H9 (cell line): Measurements from ENCODE around the gene GCNA. TPM values are rescaled to one million over a fixed set of nuclear protein-coding genes. Genes with fewer than 3 reads are reported as not detected.

Source experiments
- DNase-seq: peaks from one replicate; pipeline ENCODE4 v3.0.0-alpha.2; 2017
- H2AFZ ChIP-seq: one replicate; pipeline ENCODE4 v1.6.1; 2013; ENCODE audit warnings: mild to moderate bottlenecking, low read length, control low read depth, moderate library complexity
- H2AK5ac ChIP-seq: 2 replicates; pipeline ENCODE4 v1.6.1; 2013; ENCODE audit warnings: low read length, control low read depth, mixed read lengths; ENCODE audit not compliant: insufficient read length
- H2BK120ac ChIP-seq: one replicate; pipeline ENCODE4 v1.6.1; 2013; ENCODE audit warnings: low read depth, mild to moderate bottlenecking, low read length, control low read depth, inconsistent platforms; ENCODE audit not compliant: poor library complexity, severe bottlenecking
- H2BK12ac ChIP-seq: 2 replicates; pipeline ENCODE4 v1.6.1; 2013; ENCODE audit warnings: low read length, control low read depth, mixed read lengths, low read depth; ENCODE audit not compliant: insufficient read length
- H2BK15ac ChIP-seq: 2 replicates; pipeline ENCODE4 v1.6.1; 2013; ENCODE audit warnings: low read depth, low read length, control low read depth
- H2BK20ac ChIP-seq: one replicate; pipeline ENCODE4 v1.6.1; 2013; ENCODE audit warnings: low read depth, mild to moderate bottlenecking, low read length, control low read depth, inconsistent platforms; ENCODE audit not compliant: poor library complexity, severe bottlenecking
- H2BK5ac ChIP-seq: 2 replicates; pipeline ENCODE4 v1.6.1; 2013; ENCODE audit warnings: low read length, control low read depth, mixed read lengths; ENCODE audit not compliant: insufficient read length
- H3K14ac ChIP-seq: 2 replicates; pipeline ENCODE4 v1.6.1; 2013; ENCODE audit warnings: low read length, control low read depth; ENCODE audit not compliant: insufficient read depth
- H3K18ac ChIP-seq: 2 replicates; pipeline ENCODE4 v1.6.1; 2013; ENCODE audit warnings: low read depth, mild to moderate bottlenecking, mixed read lengths, low read length, control low read depth; ENCODE audit not compliant: insufficient read length
- H3K23ac ChIP-seq: 2 replicates; pipeline ENCODE4 v1.6.1; 2013; ENCODE audit warnings: low read length, control low read depth, mixed read lengths, low read depth; ENCODE audit not compliant: insufficient read length
- H3K23me2 ChIP-seq: 2 replicates; pipeline ENCODE4 v1.6.1; 2013; ENCODE audit warnings: low read depth, mild to moderate bottlenecking, mixed read lengths, low read length, control low read depth; ENCODE audit not compliant: insufficient read length, poor library complexity, severe bottlenecking
- H3K27ac ChIP-seq: 2 replicates; pipeline ENCODE4 v1.5.1; 2013; ENCODE audit warnings: low read length, control low read depth, mixed read lengths, low read depth; ENCODE audit not compliant: insufficient read length
- H3K27me3 ChIP-seq: 2 replicates; pipeline ENCODE4 v1.6.1; 2013; ENCODE audit warnings: low read length, control low read depth, inconsistent platforms; ENCODE audit not compliant: insufficient read depth
- H3K4ac ChIP-seq: 2 replicates; pipeline ENCODE4 v1.6.1; 2013; ENCODE audit warnings: low read depth, mild to moderate bottlenecking, control low read depth, inconsistent platforms, low read length, moderate library complexity
- H3K4me1 ChIP-seq: 2 replicates; pipeline ENCODE4 v1.6.1; 2013; ENCODE audit warnings: low read length, control low read depth, inconsistent platforms; ENCODE audit not compliant: insufficient read depth
- H3K4me2 ChIP-seq: 2 replicates; pipeline ENCODE4 v1.6.1; 2013; ENCODE audit warnings: low read length, control low read depth, mixed read lengths; ENCODE audit not compliant: insufficient read length, insufficient read depth
- H3K56ac ChIP-seq: 2 replicates; pipeline ENCODE4 v1.6.1; 2013; ENCODE audit warnings: low read depth, mild to moderate bottlenecking, mixed read lengths, low read length, control low read depth; ENCODE audit not compliant: insufficient read length
- H3K79me1 ChIP-seq: 2 replicates; pipeline ENCODE4 v1.6.1; 2013; ENCODE audit warnings: low read depth, mild to moderate bottlenecking, moderate library complexity, low read length, control low read depth, inconsistent platforms; ENCODE audit not compliant: insufficient read depth, poor library complexity, severe bottlenecking
- H3K79me2 ChIP-seq: 2 replicates; pipeline ENCODE4 v1.6.1; 2013; ENCODE audit warnings: low read length, control low read depth, inconsistent platforms; ENCODE audit not compliant: insufficient read depth
- H3K9ac ChIP-seq: 2 replicates; pipeline ENCODE4 v1.6.1; 2013; ENCODE audit warnings: low read length, control low read depth, mixed read lengths; ENCODE audit not compliant: insufficient read length; ENCODE audit errors: extremely low read depth
- H3K9me3 ChIP-seq: one replicate; pipeline ENCODE4 v1.6.1; 2013; ENCODE audit warnings: low read depth, low read length, inconsistent platforms; ENCODE audit not compliant: control insufficient read depth
- H3T11ph ChIP-seq: one replicate; pipeline ENCODE4 v1.6.1; 2013; ENCODE audit warnings: mild to moderate bottlenecking, low read length, control low read depth, inconsistent platforms
- H4K20me1 ChIP-seq: one replicate; pipeline ENCODE4 v1.6.1; 2013; ENCODE audit not compliant: control insufficient read depth, insufficient read length, insufficient read depth
- H4K5ac ChIP-seq: 2 replicates; pipeline ENCODE4 v1.6.1; 2013; ENCODE audit warnings: low read depth, mild to moderate bottlenecking, mixed read lengths, low read length, control low read depth; ENCODE audit not compliant: insufficient read length
- H4K8ac ChIP-seq: replicated peaks from 2 replicates; pipeline ENCODE4 v1.6.1; 2013; ENCODE audit warnings: low read length, control low read depth, mixed read lengths, low read depth; ENCODE audit not compliant: insufficient read length
- H4K91ac ChIP-seq: 2 replicates; pipeline ENCODE4 v1.6.1; 2013; ENCODE audit warnings: low read depth, mild to moderate bottlenecking, moderate library complexity, mixed read lengths, low read length, control low read depth; ENCODE audit not compliant: insufficient read length
- H3K27ac Mint-ChIP-seq, 3 experiments: 2 replicates in 2 of 3; 3 replicates in 1 of 3; pipeline ENCODE4 v1.8.0; 2020 to 2021; ENCODE audit warnings: mixed read lengths in 3 of 3, mild to moderate bottlenecking in 1 of 3, moderate library complexity in 1 of 3
- H3K27me3 Mint-ChIP-seq: 2 replicates; pipeline ENCODE4 v1.8.0; 2021; ENCODE audit warnings: low read depth, mild to moderate bottlenecking, moderate library complexity, mixed read lengths
- H3K36me3 Mint-ChIP-seq, 3 experiments: 2 replicates in 2 of 3; 3 replicates in 1 of 3; pipeline ENCODE4 v1.8.0; 2020 to 2021; ENCODE audit warnings: low read depth in 3 of 3, mixed read lengths in 3 of 3; ENCODE audit not compliant: insufficient read depth in 1 of 3
- H3K4me1 Mint-ChIP-seq, 2 experiments: 2 replicates each; pipeline ENCODE4 v1.8.0; 2020; ENCODE audit warnings: mixed read lengths in 2 of 2
- H3K4me3 Mint-ChIP-seq, 2 experiments: 2 replicates in 1 of 2; 3 replicates in 1 of 2; pipeline ENCODE4 v1.8.0; 2020 to 2021; ENCODE audit warnings: mild to moderate bottlenecking in 2 of 2, mixed read lengths in 2 of 2, moderate library complexity in 1 of 2
- H3K9me3 Mint-ChIP-seq, 2 experiments: 2 replicates in 1 of 2; 3 replicates in 1 of 2; pipeline ENCODE4 v1.8.0; 2020; ENCODE audit warnings: mild to moderate bottlenecking in 2 of 2, mixed read lengths in 2 of 2, moderate library complexity in 1 of 2
- WGBS: extraction: QIAGEN DNeasy Blood & Tissue Kit; methylation state at CpG from one replicate; pipeline ENCODE4 v1.1.7; 2013; ENCODE audit warnings: missing lambda C conversion rate, low lambda C conversion rate, mixed read lengths; ENCODE audit not compliant: insufficient read length; ENCODE audit errors: extremely low coverage; 5-methylcytosine and 5-hydroxymethylcytosine counted together
- total RNA-seq: library from RNA; stranded (reverse); gene quantifications from 2 replicates; pipeline ENCODE4 v1.2.1, GENCODE V29; 2021
- TF ChIP-seq, protein P1 (sequence below): fragments of 200-600 bp; sonication (generic); conservative IDR thresholded peaks from 3 replicates; pipeline ENCODE4 v1.8.0; 2021; ENCODE audit warnings: antibody characterized with exemption, mild to moderate bottlenecking

Gene GCNA
- total RNA-seq, 1 experiment from 2014 or later = 0.96 TPM

- no peak overlapping the region for H3K18ac ChIP-seq
- H3K79me1 ChIP-seq = no peaks in the 10 kb centered on the region
- no peak for DNase-seq
- Mint-ChIP-seq H3K27me3 (peaks cover 4% of the 10 kb centered on the region; the same call in 1 of the 2 replicates), H3K27ac (no peak overlapping the region), H3K4me1 (no peaks in the 10 kb centered on the region), H3K9me3 (peaks cover 45 to 52% of the 10 kb centered on the region in 2 experiments), H3K4me3 (no peak overlapping the region), H3K36me3 (no peaks in the 10 kb centered on the region)
- no peak overlapping the region for H3K27ac ChIP-seq
- no peak overlapping the region for H3K4ac ChIP-seq
- H2BK5ac ChIP-seq = no peak overlapping the region
- no peaks in the 10 kb centered on the region for H3K23me2 ChIP-seq
- no peak overlapping the region for H3K56ac ChIP-seq
- H2BK20ac ChIP-seq = no peak overlapping the region
- no peak overlapping the region for H2BK120ac ChIP-seq
- no peaks in the 10 kb centered on the region for H3K27me3 ChIP-seq
- no peak overlapping the region for H2BK15ac ChIP-seq
- H3K14ac ChIP-seq = no peak overlapping the region
- no peaks in the 10 kb centered on the region for H3K79me2 ChIP-seq
- H3K4me2 ChIP-seq = no peak overlapping the region
- H4K8ac ChIP-seq = no peak overlapping the region
- H4K91ac ChIP-seq = no peak overlapping the region
- H4K20me1 ChIP-seq = no peaks in the 10 kb centered on the region
- H3K4me1 ChIP-seq = no peaks in the 10 kb centered on the region
- H3K23ac ChIP-seq = no peak overlapping the region
- H2BK12ac ChIP-seq = no peak overlapping the region
- no peak overlapping the region for H4K5ac ChIP-seq
- WGBS = no CpG with 5 or more reads among the region's 4 CpGs
- H2AFZ ChIP-seq = no peak overlapping the region
- H2AK5ac ChIP-seq = no peak overlapping the region
- no peak overlapping the region for H3T11ph ChIP-seq
- H3K9ac ChIP-seq = no peak overlapping the region
- TF ChIP-seq, protein P1, sequence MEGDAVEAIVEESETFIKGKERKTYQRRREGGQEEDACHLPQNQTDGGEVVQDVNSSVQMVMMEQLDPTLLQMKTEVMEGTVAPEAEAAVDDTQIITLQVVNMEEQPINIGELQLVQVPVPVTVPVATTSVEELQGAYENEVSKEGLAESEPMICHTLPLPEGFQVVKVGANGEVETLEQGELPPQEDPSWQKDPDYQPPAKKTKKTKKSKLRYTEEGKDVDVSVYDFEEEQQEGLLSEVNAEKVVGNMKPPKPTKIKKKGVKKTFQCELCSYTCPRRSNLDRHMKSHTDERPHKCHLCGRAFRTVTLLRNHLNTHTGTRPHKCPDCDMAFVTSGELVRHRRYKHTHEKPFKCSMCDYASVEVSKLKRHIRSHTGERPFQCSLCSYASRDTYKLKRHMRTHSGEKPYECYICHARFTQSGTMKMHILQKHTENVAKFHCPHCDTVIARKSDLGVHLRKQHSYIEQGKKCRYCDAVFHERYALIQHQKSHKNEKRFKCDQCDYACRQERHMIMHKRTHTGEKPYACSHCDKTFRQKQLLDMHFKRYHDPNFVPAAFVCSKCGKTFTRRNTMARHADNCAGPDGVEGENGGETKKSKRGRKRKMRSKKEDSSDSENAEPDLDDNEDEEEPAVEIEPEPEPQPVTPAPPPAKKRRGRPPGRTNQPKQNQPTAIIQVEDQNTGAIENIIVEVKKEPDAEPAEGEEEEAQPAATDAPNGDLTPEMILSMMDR = no peak
- peaks cover 46% of the 10 kb centered on the region for H3K9me3 ChIP-seq
These were observed 60.2 kb downstream of the GCNA start for GRCh38 chrX:71638409-71638808.
